NCI-H128 (cell line): ENCODE data around the gene EYA4.

ENCODE experiments used
- DNase-seq: peaks from one replicate; lab custom pipeline; 2025; ENCODE audit not compliant: unreplicated experiment; lab: John Stamatoyannopoulos, UW

Gene EYA4

GRCh38 chr6:133242637-133243585, 1.8 kb downstream of the EYA4 start:
- DNase-seq = no peak

GRCh38 chr6:133243723-133244305, 2.7 kb downstream of the EYA4 start:
- DNase-seq = no peak

GRCh38 chr6:133244519-133244918, 3.4 kb downstream of the EYA4 start:
- no peak for DNase-seq

- no peak for DNase-seq
Measured at GRCh38 chr6:133245007-133245406, 3.9 kb downstream of the EYA4 start.

- no peak for DNase-seq
Measured at GRCh38 chr6:133245422-133245903, 4.3 kb downstream of the EYA4 start.

- no peak for DNase-seq
Measured at GRCh38 chr6:133247581-133247980, 6.4 kb downstream of the EYA4 start.

GRCh38 chr6:133248241-133249001, 7.3 kb downstream of the EYA4 start:
- no peak for DNase-seq

- no peak for DNase-seq
Measured at GRCh38 chr6:133251688-133252087, 10.5 kb downstream of the EYA4 start.

- no peak for DNase-seq
Measured at GRCh38 chr6:133254552-133255228, 13.5 kb downstream of the EYA4 start.

GRCh38 chr6:133257545-133258105, 16.5 kb downstream of the EYA4 start:
- no peak for DNase-seq

GRCh38 chr6:133259561-133259960, 18.4 kb downstream of the EYA4 start:
- DNase-seq = no peak

- no peak for DNase-seq
Measured at GRCh38 chr6:133262804-133263203, 21.6 kb downstream of the EYA4 start.

- no peak for DNase-seq
Measured at GRCh38 chr6:133265066-133265465, 23.9 kb downstream of the EYA4 start.

GRCh38 chr6:133266186-133266585, 25.0 kb downstream of the EYA4 start:
- DNase-seq = no peak

- DNase-seq = no peak
Measured at GRCh38 chr6:133268621-133269020, 27.5 kb downstream of the EYA4 start.

GRCh38 chr6:133274813-133275212, 33.7 kb downstream of the EYA4 start:
- DNase-seq = no peak

GRCh38 chr6:133275213-133275612, 34.1 kb downstream of the EYA4 start:
- DNase-seq = no peak

- no peak for DNase-seq
Measured at GRCh38 chr6:133277228-133277899, 36.2 kb downstream of the EYA4 start.

GRCh38 chr6:133277900-133278545, 36.9 kb downstream of the EYA4 start:
- DNase-seq = no peak

- no peak for DNase-seq
Measured at GRCh38 chr6:133286765-133287164, 45.6 kb downstream of the EYA4 start.
